DND-41 (cell line): Measurements from ENCODE around the gene CLIC1.

Experiments
- CTCF ChIP-seq: IDR thresholded peaks from 2 replicates; pipeline ENCODE4 v1.5.1; 2012; ENCODE audit warnings: borderline replicate concordance, low read length, moderate library complexity, mild to moderate bottlenecking; ENCODE audit not compliant: poor library complexity, severe bottlenecking; ENCODE audit errors: extremely low read depth
- EZH2 ChIP-seq: IDR thresholded peaks from 3 replicates; pipeline ENCODE4 v1.6.1; 2012; ENCODE audit warnings: borderline replicate concordance, low read depth, mild to moderate bottlenecking, moderate library complexity, low read length, inconsistent platforms; ENCODE audit not compliant: severe bottlenecking

- TF ChIP-seq CTCF (no peak), EZH2 (no peak)
Observed at GRCh38 chr6:31785475-31785874, 49.1 kb upstream of the CLIC1 start.
